Measurements from ENCODE around the gene HACE1. TPM values are rescaled to one million over a fixed set of nuclear protein-coding genes. Genes with fewer than 3 reads are reported as not detected.

Gene HACE1
- total RNA-seq, 4 donors from 2014 or later, result 13.3 to 20.4 (median 15.0) TPM

GRCh38 chr6:104685871-104686549 is 173.7 kb downstream of the HACE1 start:
- H3K4me1 ChIP-seq, result peaks cover 0 to 8% of the 10 kb centered on the region in 2 donors
- H3K4me3 ChIP-seq (replicated peaks in 1 of 3), result no peak overlapping the region
- DNase-seq, result no peak
- no peaks in the 10 kb centered on the region for H3K27me3 ChIP-seq
- intact Hi-C loops (cut with DNase I), result loop anchor here (5.0 kb wide), 1 partner anchor 81 kb away; no protein-coding TSS in a partner anchor
- no peak overlapping the region for H3K27ac ChIP-seq
- H3K36me3 ChIP-seq, result no peaks in the 10 kb centered on the region
- TF ChIP-seq CTCF (IDR thresholded peaks at IDR 0.05) (no peak), POLR2A (IDR thresholded peaks at IDR 0.05) (no peak)
- no peaks in the 10 kb centered on the region for H3K9me3 ChIP-seq
- 87 to 88% methylated on average over 6 of the region's 6 CpGs for WGBS, 2 donors

- H3K27me3 ChIP-seq, result no peaks in the 10 kb centered on the region
- no peak overlapping the region for H3K27ac ChIP-seq
- TF ChIP-seq CTCF (IDR thresholded peaks at IDR 0.05), result no peak
- no peak for TF ChIP-seq POLR2A (IDR thresholded peaks at IDR 0.05)
- 88 to 100% methylated on average over 2 of the region's 2 CpGs for WGBS, 2 donors
- H3K9me3 ChIP-seq, result no peaks in the 10 kb centered on the region
- intact Hi-C loops (cut with DNase I), result loop anchor here (5.0 kb wide), 1 partner anchor 82 kb away; no protein-coding TSS in a partner anchor
- DNase-seq, result no peak
- H3K4me3 ChIP-seq (replicated peaks in 1 of 3), result no peak overlapping the region
- no peaks in the 10 kb centered on the region for H3K36me3 ChIP-seq
- H3K4me1 ChIP-seq, result peaks cover 0 to 8% of the 10 kb centered on the region in 2 donors
Measured at GRCh38 chr6:104684911-104685415, 174.8 kb downstream of the HACE1 start.

GRCh38 chr6:104683809-104684208 is 175.9 kb downstream of the HACE1 start:
- 86 to 93% methylated on average over 4 of the region's 4 CpGs for WGBS, 2 donors
- Histone ChIP-seq H3K27ac (no peak overlapping the region), H3K4me3 (replicated peaks in 1 of 3) (no peak overlapping the region), H3K27me3 (no peaks in the 10 kb centered on the region), H3K4me1 (peaks cover 0 to 8% of the 10 kb centered on the region in 2 donors), H3K36me3 (no peaks in the 10 kb centered on the region), H3K9me3 (no peaks in the 10 kb centered on the region)
- DNase-seq, result no peak
- intact Hi-C loops (cut with DNase I), result no loop called here
- TF ChIP-seq POLR2A (IDR thresholded peaks at IDR 0.05), result no peak

GRCh38 chr6:104682722-104683643 is 176.7 kb downstream of the HACE1 start:
- TF ChIP-seq CTCF (IDR thresholded peaks at IDR 0.05), result peak; percentile 66 to 88 (median 77)
- no peak for TF ChIP-seq POLR2A (IDR thresholded peaks at IDR 0.05)
- Histone ChIP-seq H3K9me3 (no peaks in the 10 kb centered on the region), H3K4me3 (replicated peaks in 1 of 3) (no peak overlapping the region), H3K27me3 (no peaks in the 10 kb centered on the region), H3K4me1 (peaks cover 0 to 7% of the 10 kb centered on the region in 2 donors), H3K27ac (no peak overlapping the region), H3K36me3 (no peaks in the 10 kb centered on the region)
- peak; percentile 62 to 76 for DNase-seq
- intact Hi-C loops (cut with DNase I), result no loop called here
- WGBS, 2 donors, result 50 to 57% methylated on average over 15 of the region's 15 CpGs

DNA sequence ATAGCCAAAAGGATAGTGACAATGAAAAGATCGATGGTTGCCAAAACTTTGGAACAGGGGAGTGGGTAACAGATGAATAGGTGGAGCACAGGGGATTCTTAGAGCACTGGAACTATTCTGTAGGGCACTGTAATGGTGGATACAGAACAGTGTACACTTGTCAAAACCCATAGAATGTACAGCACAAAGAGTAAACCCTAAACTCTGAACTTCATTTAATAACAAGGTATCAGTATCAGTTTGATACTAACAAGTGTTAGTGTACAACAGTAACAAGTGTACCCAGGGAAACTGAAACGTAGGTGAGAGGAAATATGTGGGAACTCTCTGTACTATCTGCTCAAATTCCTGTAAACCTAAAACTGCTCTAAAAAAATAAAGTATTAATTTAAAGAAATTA is 179.2 kb downstream of the HACE1 start:
- intact Hi-C loops (cut with DNase I), result no loop called here
- Histone ChIP-seq H3K36me3 (no peaks in the 10 kb centered on the region), H3K9me3 (no peaks in the 10 kb centered on the region), H3K27me3 (no peaks in the 10 kb centered on the region), H3K4me1 (no peaks in the 10 kb centered on the region), H3K4me3 (replicated peaks in 1 of 3) (no peak overlapping the region), H3K27ac (no peak overlapping the region)
- TF ChIP-seq CTCF (IDR thresholded peaks at IDR 0.05) (no peak), POLR2A (IDR thresholded peaks at IDR 0.05) (no peak)
- 79 to 80% methylated on average over 2 of the region's 2 CpGs for WGBS, 2 donors
- DNase-seq, result no peak
